SU-DHL-6 (cell line): ENCODE measurements around the gene CYP24A1.

ENCODE experiments used
- EZH2phosphoT487 ChIP-seq: fragments of 200-600 bp; sonication (generic), shearing (Covaris generic); conservative IDR thresholded peaks from 2 replicates; pipeline ENCODE4 v1.6.1; 2018; ENCODE audit warnings: mild to moderate bottlenecking, antibody characterized with exemption, low read length, moderate library complexity, mixed read lengths
- TF ChIP-seq, protein P1 (sequence below): fragments of 200-600 bp; sonication (generic); IDR thresholded peaks from one replicate; pipeline ENCODE4 v1.5.1; 2017; ENCODE audit warnings: antibody characterized with exemption, mild to moderate bottlenecking, low read length, moderate library complexity; ENCODE audit not compliant: insufficient read depth, poor library complexity, severe bottlenecking

DNA sequence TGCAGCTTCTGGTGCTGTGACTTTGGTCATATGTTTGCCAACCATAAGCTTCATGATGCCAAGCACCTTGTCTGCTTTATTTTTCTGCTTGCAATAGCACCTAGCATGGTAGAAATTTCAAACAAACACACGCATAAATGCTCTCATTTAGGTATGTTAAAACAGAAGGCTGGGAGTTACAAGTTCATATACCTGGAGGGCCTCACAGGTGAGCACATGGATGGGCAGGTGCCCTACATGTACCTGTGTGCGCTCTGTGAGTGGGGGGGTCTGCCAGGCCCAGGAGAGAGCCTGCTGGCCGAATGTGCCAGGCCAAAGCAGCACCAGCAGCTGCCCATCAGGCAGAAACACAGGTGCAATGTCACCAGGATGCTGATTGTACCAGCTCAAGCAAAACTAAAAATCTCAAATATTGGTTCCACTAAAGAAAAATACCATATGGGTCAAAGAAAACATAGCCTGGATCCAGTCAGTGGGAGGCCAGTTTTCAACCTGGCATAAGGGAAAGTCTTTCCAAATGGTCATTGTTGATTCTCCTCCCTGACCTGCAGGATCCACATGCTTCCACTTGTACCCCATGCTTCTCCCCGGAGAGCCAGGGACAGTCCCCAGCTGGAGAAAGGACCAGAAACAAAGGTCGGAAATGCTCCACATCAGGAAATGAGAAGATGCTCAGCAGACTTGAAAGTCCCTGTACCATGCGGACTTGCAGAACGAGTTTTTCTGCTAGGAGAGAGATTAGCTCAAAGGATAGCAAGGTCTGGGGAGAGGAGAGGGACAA is 26.9 kb upstream of the CYP24A1 start:
- TF ChIP-seq, protein P1, sequence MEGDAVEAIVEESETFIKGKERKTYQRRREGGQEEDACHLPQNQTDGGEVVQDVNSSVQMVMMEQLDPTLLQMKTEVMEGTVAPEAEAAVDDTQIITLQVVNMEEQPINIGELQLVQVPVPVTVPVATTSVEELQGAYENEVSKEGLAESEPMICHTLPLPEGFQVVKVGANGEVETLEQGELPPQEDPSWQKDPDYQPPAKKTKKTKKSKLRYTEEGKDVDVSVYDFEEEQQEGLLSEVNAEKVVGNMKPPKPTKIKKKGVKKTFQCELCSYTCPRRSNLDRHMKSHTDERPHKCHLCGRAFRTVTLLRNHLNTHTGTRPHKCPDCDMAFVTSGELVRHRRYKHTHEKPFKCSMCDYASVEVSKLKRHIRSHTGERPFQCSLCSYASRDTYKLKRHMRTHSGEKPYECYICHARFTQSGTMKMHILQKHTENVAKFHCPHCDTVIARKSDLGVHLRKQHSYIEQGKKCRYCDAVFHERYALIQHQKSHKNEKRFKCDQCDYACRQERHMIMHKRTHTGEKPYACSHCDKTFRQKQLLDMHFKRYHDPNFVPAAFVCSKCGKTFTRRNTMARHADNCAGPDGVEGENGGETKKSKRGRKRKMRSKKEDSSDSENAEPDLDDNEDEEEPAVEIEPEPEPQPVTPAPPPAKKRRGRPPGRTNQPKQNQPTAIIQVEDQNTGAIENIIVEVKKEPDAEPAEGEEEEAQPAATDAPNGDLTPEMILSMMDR = no peak
- TF ChIP-seq EZH2phosphoT487 = no peak
